Stimulated activated CD8-positive, alpha-beta memory T cell treated with anti-CD3 and anti-CD28 coated beads, Interleukin-2, amount 100 ng/mL, for 48 hours (primary cell): Measurements from ENCODE around the gene TOR1AIP2.
A peak's percentile ranks its signal among the peaks of the same experiment; 100 is the strongest.

Experiments
- DNase-seq, 2 donors: peaks; one replicate each; pipeline ENCODE4 v3.0.0-alpha.2; 2020; ENCODE audit warnings: low read depth in 2 of 2

The TOR1AIP2 gene

GRCh38 chr1:179825798-179826460 lies 51.7 kb downstream of the TOR1AIP2 start:
- DNase-seq, result no peak

- DNase-seq, result no peak
Measured at GRCh38 chr1:179825206-179825605, 52.4 kb downstream of the TOR1AIP2 start.

- DNase-seq, result no peak
Measured at GRCh38 chr1:179824265-179824664, 53.3 kb downstream of the TOR1AIP2 start.

- no peak for DNase-seq
Measured at GRCh38 chr1:179823693-179824092, 53.9 kb downstream of the TOR1AIP2 start.

- DNase-seq, result no peak
Measured at GRCh38 chr1:179822065-179822464, 55.5 kb downstream of the TOR1AIP2 start.

- DNase-seq, result no peak
Measured at GRCh38 chr1:179821524-179821923, 56.1 kb downstream of the TOR1AIP2 start.

- no peak for DNase-seq
Measured at GRCh38 chr1:179820226-179820970, 57.2 kb downstream of the TOR1AIP2 start.

GRCh38 chr1:179818743-179819173 lies 58.8 kb downstream of the TOR1AIP2 start:
- no peak for DNase-seq

- DNase-seq, result no peak
Measured at GRCh38 chr1:179818260-179818659, 59.3 kb downstream of the TOR1AIP2 start.

- DNase-seq, result no peak
Measured at GRCh38 chr1:179817789-179818188, 59.8 kb downstream of the TOR1AIP2 start.

GRCh38 chr1:179817056-179817455 lies 60.5 kb downstream of the TOR1AIP2 start:
- DNase-seq, result no peak

- DNase-seq, result no peak
Measured at GRCh38 chr1:179816196-179816960, 61.2 kb downstream of the TOR1AIP2 start.

- no peak for DNase-seq
Measured at GRCh38 chr1:179815641-179816040, 62.0 kb downstream of the TOR1AIP2 start.

GRCh38 chr1:179814546-179814838 lies 63.1 kb downstream of the TOR1AIP2 start:
- no peak for DNase-seq

- no peak for DNase-seq
Measured at GRCh38 chr1:179813626-179814545, 63.7 kb downstream of the TOR1AIP2 start.

GRCh38 chr1:179812501-179813292 lies 64.9 kb downstream of the TOR1AIP2 start:
- no peak for DNase-seq

- DNase-seq, result no peak
Measured at GRCh38 chr1:179810367-179810715, 67.3 kb downstream of the TOR1AIP2 start.

GRCh38 chr1:179809506-179810366 lies 67.9 kb downstream of the TOR1AIP2 start:
- DNase-seq, result peak; percentile 25 to 45

GRCh38 chr1:179808503-179808902 lies 69.1 kb downstream of the TOR1AIP2 start:
- DNase-seq, result no peak
